Stimulated activated CD4-positive, alpha-beta T cell treated with anti-CD3 and anti-CD28 coated beads, Interleukin-15, amount 100 ng/mL, for 1 hour (primary cell): ENCODE results near the gene CACNA1G.
A peak's percentile ranks its signal among the peaks of the same experiment; 100 is the strongest.

ENCODE experiments used
- DNase-seq, 2 donors: peaks; one replicate each; pipeline ENCODE4 v3.0.0-alpha.2; 2020; ENCODE audit warnings: low read depth in 1 of 2, low spot score in 1 of 2

Gene CACNA1G

DNA sequence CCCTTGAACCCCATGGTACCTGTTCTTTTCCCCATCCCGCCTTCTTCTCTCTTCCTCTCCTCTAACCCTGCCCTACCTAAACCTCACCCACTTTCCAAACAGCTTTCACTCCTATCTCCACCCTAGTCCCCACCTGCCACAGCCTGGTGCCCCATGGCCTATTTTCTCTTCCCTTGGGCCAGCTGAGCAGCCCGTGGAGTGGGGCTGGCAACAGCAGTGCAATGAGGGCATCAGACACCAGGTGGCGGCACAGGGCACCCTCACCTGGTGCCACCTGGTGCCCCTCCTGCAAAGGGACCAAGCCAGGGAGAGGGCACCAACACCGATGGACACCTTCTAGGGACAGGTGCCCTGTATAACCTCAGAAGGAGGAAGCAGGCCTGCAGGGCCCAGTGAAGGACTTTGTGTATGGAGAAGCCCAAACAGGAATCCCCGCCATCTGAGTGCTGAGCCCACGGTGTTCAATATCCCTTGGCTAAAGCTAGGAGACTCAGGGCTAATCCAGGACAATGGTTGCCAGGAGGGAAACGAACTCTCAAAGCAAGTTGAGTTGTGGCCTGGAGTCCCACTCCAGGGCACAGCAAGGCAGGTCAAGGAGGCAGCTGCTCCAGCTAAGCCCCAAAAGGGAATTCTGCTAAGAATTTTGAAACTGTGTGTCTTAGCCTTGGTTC, 70.1 kb downstream of the CACNA1G start:
- DNase-seq = peak; percentile 25 to 49

DNA sequence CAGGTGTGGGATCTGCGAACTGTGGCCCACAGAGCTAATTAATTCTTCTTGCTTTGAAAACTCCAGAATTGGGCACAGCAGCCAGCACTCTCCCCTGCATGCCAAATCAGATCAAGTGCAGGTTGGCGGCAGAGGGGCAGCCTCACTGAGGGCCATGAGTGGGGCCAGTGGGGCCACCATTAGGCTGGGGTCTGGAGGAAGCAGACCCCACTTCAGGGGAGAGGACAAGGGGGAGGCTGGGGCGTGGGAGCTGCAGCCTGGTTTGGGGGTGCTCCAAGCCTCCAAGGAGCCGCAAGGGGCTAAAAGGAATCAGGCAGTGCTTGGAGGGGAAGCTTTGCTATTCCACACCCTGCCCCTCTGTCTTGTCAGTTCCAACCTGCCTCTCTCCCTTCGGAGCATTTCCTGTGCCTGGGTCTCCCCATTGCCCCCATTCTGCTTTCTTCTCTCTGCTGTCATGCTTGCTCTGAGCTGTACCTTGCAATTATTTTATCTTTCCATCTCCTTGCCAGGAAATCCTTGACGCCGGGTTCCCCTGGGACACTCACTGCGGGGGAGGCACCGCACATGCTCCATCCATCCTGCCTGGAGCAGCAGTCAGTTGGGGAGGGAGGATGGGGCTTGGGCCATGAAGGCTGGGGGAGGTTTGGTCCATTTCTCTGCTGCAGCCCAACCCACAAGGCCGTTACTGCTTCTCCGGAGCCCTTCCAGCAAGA, 70.8 kb downstream of the CACNA1G start:
- DNase-seq = no peak

DNA sequence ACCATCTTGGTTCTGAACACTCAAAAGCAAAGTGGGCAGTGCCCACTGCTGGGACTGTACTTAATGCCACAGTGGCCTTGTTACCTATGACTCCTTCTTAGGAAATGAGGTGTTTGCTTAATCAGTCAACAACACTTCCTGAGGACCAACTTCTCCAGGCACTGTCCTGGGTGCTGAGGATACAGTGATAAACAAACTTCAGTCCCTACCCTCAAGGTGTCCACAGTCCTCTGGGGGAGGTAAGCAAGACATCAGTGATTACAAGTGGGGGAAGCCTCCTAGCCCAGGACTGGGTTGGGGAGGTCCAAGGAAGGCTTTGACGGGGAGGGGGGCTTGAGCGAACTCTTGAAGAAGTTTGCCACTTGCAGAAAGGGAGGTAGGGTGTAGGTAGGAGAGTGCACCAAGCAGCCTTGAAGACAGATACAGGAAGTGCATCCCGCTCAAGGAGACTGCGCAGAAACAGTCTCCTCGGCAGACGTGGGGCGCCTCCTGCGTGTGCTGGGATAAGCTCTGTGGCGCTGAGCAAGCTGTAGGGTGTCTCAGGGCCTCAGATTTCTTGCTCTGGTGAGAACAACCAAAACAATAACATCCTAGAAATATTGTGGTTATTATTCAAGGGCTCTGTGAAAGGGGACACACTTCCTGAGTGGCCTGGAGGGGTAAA, 71.5 kb downstream of the CACNA1G start:
- DNase-seq = no peak

DNA sequence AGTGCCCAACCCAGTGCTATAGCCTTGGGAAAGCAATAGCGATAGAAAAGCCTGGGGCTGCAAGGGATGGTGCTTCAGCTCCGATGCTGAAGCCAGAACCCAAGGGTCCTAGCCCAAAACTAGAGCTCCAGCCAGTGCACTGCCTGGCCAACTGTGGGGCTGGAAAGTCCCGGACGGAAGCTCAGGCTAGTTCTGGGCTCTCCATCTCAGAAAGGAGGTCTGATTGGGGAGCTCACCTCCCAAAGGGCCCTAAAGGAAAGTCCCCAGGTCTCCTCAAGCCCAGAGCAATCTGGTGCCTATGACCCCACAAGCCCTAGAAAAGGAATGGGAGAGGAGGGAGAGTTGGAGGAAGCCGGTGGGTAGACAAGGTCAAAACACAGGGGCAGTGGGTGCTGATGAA, 72.1 kb downstream of the CACNA1G start:
- DNase-seq = no peak

DNA sequence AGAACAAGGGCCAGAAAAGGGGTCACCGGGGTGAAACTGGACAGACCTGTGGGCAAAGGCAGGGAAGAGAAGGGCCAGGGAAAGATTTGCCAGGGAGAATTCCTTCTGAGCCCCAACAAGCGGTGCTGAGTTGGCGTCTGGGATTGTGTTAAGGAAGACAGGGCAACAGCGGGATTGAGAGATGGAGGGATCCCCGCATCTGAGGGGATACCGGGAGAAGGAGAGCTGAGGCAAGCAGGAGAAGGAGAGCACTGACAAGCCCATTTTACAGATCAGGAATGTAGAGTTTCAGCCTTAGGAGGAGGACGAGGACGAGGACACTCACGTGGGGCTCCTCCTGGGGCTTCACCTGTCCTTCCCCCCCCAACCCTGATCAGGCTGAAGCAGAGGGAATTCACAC, 73.2 kb downstream of the CACNA1G start:
- no peak for DNase-seq

DNA sequence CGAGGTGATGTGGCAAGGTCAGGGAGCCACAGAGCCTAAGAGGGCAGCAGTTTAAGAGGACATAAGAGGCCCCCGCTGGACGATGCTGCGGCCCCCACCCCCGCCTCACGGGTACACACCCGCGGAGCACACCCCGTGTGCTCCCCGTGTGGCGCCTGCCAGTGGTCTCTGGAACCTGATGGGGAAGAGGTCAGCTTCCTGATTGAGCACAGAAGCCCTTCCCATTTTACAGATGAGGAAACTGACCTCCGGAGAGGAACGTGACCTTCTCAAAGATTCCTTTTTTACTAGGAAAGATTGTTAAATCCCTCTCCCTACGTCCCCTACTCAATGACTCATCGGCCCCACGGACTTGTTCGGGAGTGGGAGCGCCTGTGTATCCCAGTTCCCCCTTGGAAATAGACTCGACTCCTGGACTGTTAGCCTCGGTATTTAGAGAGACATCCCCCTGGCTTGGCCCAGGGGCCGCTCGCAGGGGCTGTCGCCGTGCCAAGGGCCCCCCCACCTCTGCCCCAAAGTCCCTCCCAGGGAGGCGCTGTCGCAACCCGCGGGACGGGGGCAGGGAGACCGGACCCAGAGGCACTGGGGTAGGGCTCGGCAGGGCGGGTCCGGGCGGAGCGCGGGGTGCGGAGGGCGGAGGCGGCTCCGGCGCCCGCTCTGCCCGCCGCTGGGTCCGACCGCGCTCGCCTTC, 73.9 kb downstream of the CACNA1G start, which contains the start of gene ABCC3:
Gene ABCC3, plus strand, starts transcription at position 658 of the 691 bp plus-strand sequence. CDS start 56 bp downstream, outside the sequence.
- DNase-seq = no peak

DNA sequence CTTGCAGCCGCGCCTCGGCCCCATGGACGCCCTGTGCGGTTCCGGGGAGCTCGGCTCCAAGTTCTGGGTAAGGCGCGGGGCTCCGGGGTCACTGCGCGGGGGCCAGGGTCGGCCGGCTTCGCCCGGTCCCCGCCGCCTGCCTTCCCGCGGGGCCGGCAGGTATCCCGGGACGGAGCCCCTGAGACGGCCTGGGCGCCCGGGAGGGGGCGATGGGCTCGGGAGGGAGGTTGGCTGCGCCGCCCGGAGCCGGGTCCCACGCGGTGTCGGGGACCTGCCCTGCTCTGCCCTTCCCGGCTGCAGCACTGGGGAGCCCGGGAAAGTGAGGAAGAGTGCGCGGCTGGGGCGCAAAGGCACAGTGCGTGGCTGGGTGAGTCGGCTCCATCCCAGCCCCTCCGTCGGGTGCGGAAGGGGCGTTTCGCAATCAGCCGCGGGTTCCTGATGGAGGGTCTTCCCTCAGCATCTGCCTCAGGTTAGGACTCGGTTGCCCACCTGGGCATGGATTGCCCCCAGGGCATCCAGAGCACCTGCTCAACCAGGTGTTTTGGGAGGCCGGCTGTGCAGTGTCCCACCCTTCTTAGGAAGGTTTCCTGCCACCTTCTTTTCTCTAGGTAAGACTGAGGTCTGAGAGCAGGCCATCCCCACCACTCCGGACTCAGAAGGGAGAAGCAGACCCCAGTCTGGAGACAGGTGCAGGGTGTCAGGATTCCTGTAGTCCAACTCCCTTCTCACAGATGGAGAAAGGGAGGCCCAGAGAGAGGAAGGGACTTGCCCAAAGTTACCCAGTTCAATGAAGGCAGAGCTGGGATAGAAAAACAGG, 74.6 kb downstream of the CACNA1G start:
- DNase-seq = no peak

DNA sequence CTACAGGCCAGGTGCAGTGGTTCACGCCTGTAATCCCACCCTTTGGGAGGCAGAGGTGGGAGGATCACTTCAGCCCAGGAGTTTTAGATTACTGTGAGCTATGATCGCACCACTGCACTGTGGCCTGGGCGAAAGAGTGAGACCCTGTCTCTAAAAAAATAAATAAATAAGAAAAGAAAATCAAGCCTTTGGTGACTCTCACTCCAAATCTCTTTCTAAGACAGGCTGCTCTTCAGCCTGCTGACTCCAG, 75.1 kb downstream of the CACNA1G start:
- DNase-seq = no peak

DNA sequence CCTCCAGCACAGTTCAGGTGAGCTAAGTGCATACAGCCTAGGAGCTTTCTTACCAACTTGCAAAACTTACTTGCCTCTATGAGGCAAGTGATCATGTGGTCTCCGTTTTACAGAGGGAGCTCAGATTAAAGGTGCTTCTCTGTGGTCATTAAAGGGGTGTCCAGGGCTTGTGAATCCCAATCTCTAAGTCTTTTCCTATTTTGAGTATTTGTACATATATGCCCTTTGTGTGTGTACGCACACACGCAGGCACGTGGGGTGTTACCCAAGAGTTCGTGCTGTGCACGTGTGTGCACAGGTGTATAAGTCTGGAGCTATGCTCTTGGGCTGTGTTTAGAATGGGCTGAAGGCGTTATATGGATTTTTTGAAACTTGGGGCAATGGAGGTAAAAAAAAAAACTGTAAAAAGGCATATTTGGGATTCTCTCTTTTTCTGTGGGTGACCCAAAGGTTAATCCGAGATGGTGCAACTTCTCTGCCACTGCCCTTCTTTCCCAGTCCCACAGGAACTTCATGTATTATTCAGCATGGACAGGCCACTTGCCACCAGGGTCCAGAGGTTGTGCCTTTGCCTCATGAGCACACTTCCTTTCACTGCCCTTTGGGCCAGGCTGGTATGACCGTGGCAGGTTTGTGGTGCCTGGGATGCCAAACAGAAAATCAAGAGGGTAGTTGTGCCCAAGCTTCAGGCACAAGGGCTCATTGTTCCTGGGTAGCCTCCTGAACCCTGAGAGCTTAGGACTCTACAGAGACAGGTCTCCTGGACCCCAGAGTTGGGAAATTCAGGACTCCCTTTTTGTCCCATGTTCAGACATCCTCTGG, 75.7 kb downstream of the CACNA1G start:
- DNase-seq = no peak

DNA sequence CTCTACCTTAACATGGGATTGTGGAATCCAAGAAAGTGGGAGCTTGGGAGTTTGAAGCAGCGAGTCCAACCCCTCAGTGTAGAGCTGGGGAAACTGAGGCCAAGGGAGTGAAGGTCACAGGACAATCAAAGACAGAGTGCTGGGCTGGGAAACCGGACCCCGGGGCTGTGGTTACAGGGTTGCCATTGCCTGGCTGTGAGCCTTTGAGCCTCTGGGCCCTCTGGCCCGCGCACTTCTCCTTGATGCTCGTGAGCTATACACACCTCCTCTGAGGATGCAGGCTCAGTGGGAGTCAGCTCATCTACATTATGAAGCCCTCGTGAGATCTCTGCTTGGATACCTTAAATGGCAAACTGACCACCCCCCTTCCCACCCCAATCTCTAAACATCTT, 76.3 kb downstream of the CACNA1G start:
- DNase-seq = no peak

DNA sequence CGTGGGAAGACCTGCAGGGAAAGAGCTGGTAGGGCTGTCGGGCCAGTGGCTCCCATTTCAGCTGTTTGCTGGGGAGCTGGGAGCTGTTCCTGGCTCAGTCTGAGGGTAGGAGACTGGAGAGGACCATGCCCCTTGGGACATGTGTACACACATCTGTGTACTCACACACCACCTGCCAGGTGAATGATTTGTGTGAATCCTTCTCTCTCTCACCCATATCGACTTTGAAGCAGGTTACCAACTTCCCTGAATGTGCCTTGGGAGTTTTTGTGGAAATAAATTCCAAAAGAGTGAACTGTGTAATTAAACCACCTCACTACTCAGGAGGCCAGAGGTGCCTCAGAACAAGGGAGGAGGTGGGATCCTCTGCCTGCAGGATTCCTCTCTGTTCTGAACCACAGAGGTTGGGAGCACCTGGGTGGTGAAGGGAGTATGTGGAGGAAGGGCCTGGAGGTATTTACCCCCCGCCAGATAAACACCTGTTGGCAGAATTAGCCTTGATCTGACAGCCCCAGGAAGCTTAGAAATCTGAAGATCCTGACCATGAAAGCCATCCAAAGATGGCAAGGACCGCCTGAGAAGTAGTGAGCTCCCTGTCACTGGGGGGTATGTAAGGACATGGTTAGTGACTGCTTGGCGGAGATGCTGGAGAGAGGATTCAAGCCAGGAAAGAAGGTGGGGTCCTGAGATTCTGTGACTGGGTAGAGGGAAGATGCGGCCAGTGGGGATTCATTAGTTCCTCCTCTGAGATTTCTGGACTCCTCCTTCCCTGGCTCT, 77.5 kb downstream of the CACNA1G start:
- DNase-seq = no peak

DNA sequence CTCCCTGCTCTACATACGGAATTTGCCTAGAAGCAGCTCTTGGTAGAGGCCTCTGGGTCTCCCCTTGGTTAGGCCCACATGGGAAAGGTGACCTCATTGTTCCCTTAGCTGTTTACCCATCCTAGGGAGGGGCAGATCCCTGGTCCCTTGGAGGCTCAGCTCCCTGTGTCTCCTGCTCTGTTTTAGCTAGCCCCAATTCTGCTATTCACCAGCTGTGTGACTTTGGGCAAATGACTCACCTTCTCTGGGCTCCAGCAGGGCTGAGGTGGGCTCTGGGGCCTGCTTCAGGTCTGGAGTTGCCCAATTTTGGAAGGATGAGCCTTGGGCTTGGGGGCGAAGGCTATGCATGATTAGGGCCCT, 78.1 kb downstream of the CACNA1G start:
- no peak for DNase-seq

DNA sequence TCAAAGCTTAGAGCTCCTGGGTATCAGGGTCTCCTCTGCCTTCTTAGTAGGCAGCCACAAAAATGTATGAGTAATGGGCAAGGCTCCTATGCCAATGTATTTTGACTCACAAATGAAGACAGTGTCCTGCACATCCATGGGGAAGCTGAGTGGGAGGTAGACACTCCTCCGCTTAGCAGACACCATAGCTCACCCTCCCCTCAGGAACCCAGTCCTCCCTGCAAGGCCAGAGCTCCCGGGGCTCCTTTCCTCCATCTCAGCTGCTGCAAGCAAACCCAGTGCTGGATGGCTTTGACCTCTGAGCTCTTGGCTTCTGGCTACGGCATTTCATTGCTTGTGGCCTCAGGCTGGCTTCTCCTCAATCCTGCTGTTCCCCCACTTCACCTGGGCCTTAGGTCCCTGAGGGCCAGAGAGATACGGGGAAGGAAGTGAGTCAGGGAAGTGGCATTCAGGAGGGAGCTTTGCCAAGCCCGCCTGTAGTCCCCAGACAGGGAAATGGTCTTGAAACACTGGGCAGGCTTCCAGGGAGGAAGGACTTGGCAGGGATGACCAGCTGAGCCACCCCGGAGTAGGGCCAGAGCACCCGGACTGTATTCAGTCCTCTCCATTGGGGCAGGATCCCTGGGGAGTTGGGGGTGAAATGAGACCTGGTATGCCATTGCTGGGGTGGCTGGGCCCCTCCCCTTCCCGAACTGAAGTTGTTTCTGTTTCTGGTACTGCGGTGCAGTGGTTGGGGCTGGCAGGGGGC, 78.6 kb downstream of the CACNA1G start:
- DNase-seq = no peak

DNA sequence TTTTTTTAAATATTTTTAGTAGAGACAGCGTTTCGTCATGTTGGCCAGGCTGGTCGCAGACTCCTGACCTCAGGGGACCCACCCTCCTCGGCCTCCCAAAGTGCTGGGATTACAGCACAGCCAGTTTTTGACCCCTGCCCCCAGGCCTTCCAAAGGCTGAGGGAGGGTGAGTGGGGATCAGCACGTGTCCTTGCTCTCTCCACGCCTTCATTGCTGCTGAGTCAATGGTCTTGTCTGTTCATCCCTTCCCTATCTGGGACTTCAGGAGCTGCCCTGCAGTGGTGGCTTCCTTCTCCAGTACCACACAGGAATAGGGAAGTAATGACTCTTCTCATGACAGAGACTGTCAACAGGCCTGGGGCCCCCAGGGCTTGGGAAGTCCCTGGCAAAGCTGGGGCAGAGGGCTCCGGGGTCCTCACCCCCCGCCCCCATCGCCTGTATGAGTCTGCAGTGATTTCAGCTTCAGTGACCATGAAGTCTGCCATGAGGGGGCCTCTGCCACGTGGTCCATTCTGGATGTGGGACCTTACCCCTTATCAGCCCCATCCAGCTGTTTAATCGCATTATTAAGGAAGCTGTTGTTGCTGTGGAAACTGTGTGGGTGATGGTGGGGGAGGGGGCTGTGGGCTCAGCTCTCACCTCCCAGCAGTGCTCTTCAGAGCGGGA, 80.3 kb downstream of the CACNA1G start:
- DNase-seq = no peak

DNA sequence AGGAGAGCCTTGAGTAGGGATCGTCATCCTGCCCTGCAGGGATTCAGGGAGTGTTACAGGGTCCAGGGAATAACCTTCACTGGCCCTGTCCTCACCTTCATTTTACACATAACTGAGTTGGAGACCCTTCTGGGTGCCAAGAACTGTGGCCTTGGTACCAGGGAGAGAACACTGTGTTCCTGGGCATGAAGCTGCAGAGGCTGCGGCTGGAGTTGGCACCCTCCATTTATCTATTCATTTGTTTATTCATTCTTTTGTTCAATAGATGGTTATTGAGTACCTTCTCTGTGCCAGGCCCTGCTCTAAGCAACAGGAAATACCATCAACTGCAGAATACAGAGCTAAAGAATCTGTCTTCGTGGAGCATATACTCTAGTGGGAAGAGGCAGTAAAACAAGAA, 80.8 kb downstream of the CACNA1G start:
- no peak for DNase-seq

DNA sequence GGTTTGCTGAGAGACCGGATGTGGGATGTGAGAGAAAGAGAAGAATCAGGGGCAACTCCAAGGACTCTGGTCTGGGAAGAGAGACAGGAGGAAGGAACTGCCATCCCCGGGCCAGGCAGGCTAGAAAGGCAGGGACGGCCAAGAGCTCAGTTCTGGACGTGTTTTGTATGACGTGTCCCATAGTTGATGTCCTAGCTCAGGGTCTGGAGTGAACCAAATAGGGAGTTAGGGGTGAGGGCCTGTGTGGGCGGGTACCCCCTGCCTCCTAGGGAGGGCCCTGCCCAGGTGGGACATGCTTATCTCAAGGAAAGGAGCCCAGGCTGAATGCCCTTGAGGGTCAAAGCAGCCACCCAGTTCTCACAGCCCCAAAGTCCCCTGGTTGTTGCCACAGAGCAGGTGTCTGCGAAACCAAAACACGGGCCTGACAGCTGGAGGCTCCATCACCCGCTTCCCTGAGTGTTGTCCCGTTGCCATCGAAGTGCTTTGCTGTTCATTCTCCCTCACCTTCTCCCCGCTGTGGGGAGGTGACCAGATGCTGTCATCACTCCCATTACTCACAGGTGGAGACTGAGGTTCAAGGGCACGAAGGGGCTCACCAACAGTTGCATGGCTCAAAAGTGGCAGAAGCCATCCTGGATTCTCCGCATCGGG, 81.7 kb downstream of the CACNA1G start:
- no peak for DNase-seq

DNA sequence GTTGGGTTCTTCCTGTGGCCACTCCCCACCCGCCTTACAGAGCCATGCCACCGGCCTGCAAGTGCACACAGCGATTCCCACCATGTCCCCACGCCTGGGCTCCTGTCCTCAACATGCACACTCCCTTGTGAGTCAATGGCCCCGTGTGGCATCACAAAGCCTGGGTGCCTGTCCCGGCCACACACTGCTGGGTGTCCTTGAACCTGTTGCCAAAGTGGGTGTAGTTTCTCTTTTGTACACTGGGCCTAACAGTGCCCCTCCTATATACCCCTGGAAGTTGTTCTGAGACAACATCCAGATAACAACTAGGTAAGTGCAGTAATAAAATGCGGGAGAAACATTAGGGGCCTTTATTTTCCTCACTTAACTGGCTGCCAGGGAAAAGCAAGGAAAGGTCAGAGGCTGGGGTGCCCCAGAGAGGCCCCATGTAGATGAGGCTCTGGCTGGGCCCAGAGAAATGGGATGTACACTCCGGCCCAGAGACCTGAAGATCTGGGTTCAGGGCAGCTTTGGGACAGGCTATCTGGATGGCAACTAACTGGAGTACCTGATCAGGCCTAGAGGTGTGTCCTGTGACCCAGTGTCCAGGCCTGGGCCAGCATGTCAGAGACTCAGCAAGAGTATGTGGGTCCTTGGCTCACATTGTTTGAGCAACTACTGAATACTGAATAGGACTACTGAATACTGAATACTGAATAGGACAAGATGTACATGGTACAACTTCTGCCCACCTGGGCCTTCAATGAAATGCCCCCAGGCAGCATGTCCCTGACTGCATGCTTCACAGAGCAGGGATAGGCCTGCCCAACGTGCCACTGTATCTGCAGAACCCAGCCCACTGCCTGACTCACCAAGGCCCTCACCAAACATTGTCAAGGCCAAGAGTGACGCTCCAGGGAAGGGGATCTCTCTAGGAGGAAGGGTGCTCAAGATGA, 82.5 kb downstream of the CACNA1G start:
- DNase-seq = no peak
